A549 (cell line): ENCODE results near the gene SH3PXD2A. TPM values are rescaled to one million over a fixed set of nuclear protein-coding genes. Genes with fewer than 3 reads are reported as not detected.

ENCODE experiments used
- ATAC-seq, 2 experiments: fragments of 200-7000 bp in 1 of 2; fragments of >200 bp in 1 of 2; cut with Nextera tagmentation in 1 of 2; cut with Tn5 transposase in 1 of 2; 3 replicates each; pipeline versions ENCODE4 v1.8.0 to v1.9.1; 2018 to 2020; ENCODE audit warnings: mild to moderate bottlenecking in 1 of 2, moderate library complexity in 1 of 2
- CTCF ChIA-PET: fragments of 300-600 bp; sonication (Branson Sonifier 250); formaldehyde crosslinking; extraction: SDS; loops from one replicate; lab custom pipeline; 2021; ENCODE audit warnings: antibody characterized with exemption, inconsistent platforms; lab: Yijun Ruan, JAX
- POLR2A ChIA-PET: fragments of 350-600 bp; formaldehyde crosslinking; extraction: SDS; loops from one replicate; lab custom pipeline; 2021; ENCODE audit warnings: antibody characterized with exemption, inconsistent platforms; lab: Yijun Ruan, JAX
- DNase-seq, 2 experiments: peaks; one replicate each; pipeline versions ENCODE4 v3.0.0 to v3.0.0-alpha.2; 2011 to 2016; ENCODE audit warnings: low read depth in 1 of 2, low spot score in 1 of 2
- FAIRE-seq: peaks from 2 replicates; lab custom pipeline; 2011; peaks lifted over from hg19 to GRCh38; lab: Jason Lieb, UNC
- H3K27ac ChIP-seq, 2 experiments: fragments of >200 bp; sonication (Bioruptor Twin); formaldehyde crosslinking; 3 replicates each; pipeline ENCODE4 v1.5.1; 2016 to 2017
- H3K4me1 ChIP-seq: fragments of >200 bp; sonication (Bioruptor Twin); formaldehyde crosslinking; 3 replicates; pipeline ENCODE4 v1.6.1; 2016
- H3K4me2 ChIP-seq: fragments of >200 bp; sonication (Bioruptor Twin); formaldehyde crosslinking; 3 replicates; pipeline ENCODE4 v1.6.1; 2016
- H3K4me3 ChIP-seq: fragments of >200 bp; sonication (Bioruptor Twin); formaldehyde crosslinking; 3 replicates; pipeline ENCODE4 v1.5.1; 2016
- H3K9me3 ChIP-seq: fragments of >200 bp; sonication (Bioruptor Twin); formaldehyde crosslinking; 3 replicates; pipeline ENCODE4 v1.6.1; 2016
- BCL3 ChIP-seq: fragments of >200 bp; sonication (Bioruptor Twin); formaldehyde crosslinking; IDR thresholded peaks from 3 replicates; pipeline ENCODE4 v1.6.1; 2016
- CBX2 ChIP-seq: fragments of 200-600 bp; sonication (generic); IDR thresholded peaks from 2 replicates; pipeline ENCODE4 v1.6.1; 2016; ENCODE audit warnings: low read depth, mild to moderate bottlenecking, borderline replicate concordance
- E2F6 ChIP-seq: IDR thresholded peaks from 2 replicates; pipeline ENCODE4 v1.6.1; 2012; ENCODE audit warnings: low read depth, borderline replicate concordance
- HOXA7 ChIP-seq: fragments of 250-450 bp; sonication (Bioruptor Pico); IDR thresholded peaks from 2 replicates; pipeline ENCODE4 v1.5.0; 2020; ENCODE audit warnings: mild to moderate bottlenecking, moderate library complexity
- JUN ChIP-seq, 2 experiments: fragments of >200 bp; sonication (Bioruptor Twin); formaldehyde crosslinking; IDR thresholded peaks; 2 replicates in 1 of 2; 3 replicates in 1 of 2; pipeline ENCODE4 v1.6.1; 2016 to 2017
- KDM5A ChIP-seq: fragments of 200-600 bp; sonication (generic); IDR thresholded peaks from 2 replicates; pipeline ENCODE4 v1.6.1; 2016; ENCODE audit warnings: antibody characterized with exemption, mild to moderate bottlenecking
- MYC ChIP-seq: IDR thresholded peaks from 2 replicates; pipeline ENCODE4 v1.6.1; 2012; ENCODE audit warnings: mild to moderate bottlenecking, inconsistent platforms, low read length, improper control_type of control experiment, borderline replicate concordance
- NFE2L2 ChIP-seq: fragments of 150-350 bp; conservative IDR thresholded peaks from 2 replicates; pipeline ENCODE4 v1.6.1; 2014; ENCODE audit warnings: low read length
- NPAS2 ChIP-seq: fragments of 250-450 bp; sonication (Bioruptor Pico); IDR thresholded peaks from 2 replicates; pipeline ENCODE4 v1.8.0; 2022; ENCODE audit warnings: mild to moderate bottlenecking, moderate library complexity, borderline replicate concordance
- PHF8 ChIP-seq: fragments of 200-600 bp; sonication (generic); IDR thresholded peaks from 2 replicates; pipeline ENCODE4 v1.6.1; 2016; ENCODE audit warnings: low read depth, mild to moderate bottlenecking, antibody characterized with exemption, moderate library complexity, borderline replicate concordance
- POLR2AphosphoS2 ChIP-seq: conservative IDR thresholded peaks from 2 replicates; pipeline ENCODE4 v1.6.1; 2012; ENCODE audit warnings: low read length, improper control_type of control experiment, inconsistent platforms
- RAD21 ChIP-seq, 2 experiments: fragments of >200 bp in 1 of 2; sonication (Bioruptor Twin) in 1 of 2; formaldehyde crosslinking in 1 of 2; IDR thresholded peaks in 1 of 2; conservative IDR thresholded peaks in 1 of 2; 2 replicates in 1 of 2; 3 replicates in 1 of 2; pipeline ENCODE4 v1.6.1; 2012 to 2018; ENCODE audit warnings: inconsistent platforms in 1 of 2
- RCOR1 ChIP-seq: fragments of 150-350 bp; IDR thresholded peaks from 2 replicates; pipeline ENCODE4 v1.6.1; 2014; ENCODE audit warnings: antibody characterized with exemption, low read length, low read depth
- SREBF2 ChIP-seq: fragments of 450-650 bp; IDR thresholded peaks from 2 replicates; pipeline ENCODE4 v1.6.1; 2014; ENCODE audit warnings: mild to moderate bottlenecking, moderate library complexity
- USF2 ChIP-seq: fragments of 450-650 bp; IDR thresholded peaks from 2 replicates; pipeline ENCODE4 v1.6.1; 2014; ENCODE audit warnings: antibody characterized with exemption
- ZC3H11A ChIP-seq: fragments of 450-650 bp; IDR thresholded peaks from 2 replicates; pipeline ENCODE4 v1.6.1; 2014; ENCODE audit warnings: antibody characterized with exemption, mild to moderate bottlenecking
- ZFP36 ChIP-seq: fragments of 450-650 bp; IDR thresholded peaks from 2 replicates; pipeline ENCODE4 v1.6.1; 2014; ENCODE audit warnings: borderline replicate concordance; ENCODE audit not compliant: partially characterized antibody
- WGBS: methylation state at CpG from one replicate; pipeline ENCODE4 v1.1.6; 2017; ENCODE audit errors: missing lambda C conversion rate; 5-methylcytosine and 5-hydroxymethylcytosine counted together
- polyA plus RNA-seq, 4 experiments: library from polyadenylated mRNA; depleted of rRNA in 3 of 4; stranded (reverse); fragments of >200 nt; fragmentation: RNase III in 1 of 4; extraction: RNeasy Plus Mini Kit Qiagen cat#74134 plus additional on column Dnase treatment in 1 of 4; gene quantifications; 2 replicates in 3 of 4; 3 replicates in 1 of 4; pipeline ENCODE4 v1.2.3, GENCODE V29; 2011 to 2017
- TF ChIP-seq, protein P1 (sequence below): IDR thresholded peaks from 2 replicates; pipeline ENCODE4 v1.6.1; 2012

Gene SH3PXD2A
- polyA plus RNA-seq, 2 of the 4 experiments (the other 2 are of a cell fraction): 2.4 to 3.9 TPM

GRCh38 chr10:103618575-103619423 lies 236.6 kb downstream of the SH3PXD2A start (continued):
- TF ChIP-seq MYC: no peak
- TF ChIP-seq, all 56 proteins: peak for 0

GRCh38 chr10:103617602-103618385 lies 237.6 kb downstream of the SH3PXD2A start:
- TF ChIP-seq KDM5A (no peak), E2F6 (no peak), USF2 (no peak), RAD21 (conservative IDR thresholded peaks at IDR 0.05 in 1 of 2, IDR thresholded peaks at IDR 0.05 in 1 of 2) (no peak), ZFP36 (no peak), BCL3 (no peak), HOXA7 (CRISPR knock-in tag) (no peak), CBX2 (no peak), NFE2L2 (no peak), RCOR1 (no peak)
- TF ChIP-seq, protein P1, sequence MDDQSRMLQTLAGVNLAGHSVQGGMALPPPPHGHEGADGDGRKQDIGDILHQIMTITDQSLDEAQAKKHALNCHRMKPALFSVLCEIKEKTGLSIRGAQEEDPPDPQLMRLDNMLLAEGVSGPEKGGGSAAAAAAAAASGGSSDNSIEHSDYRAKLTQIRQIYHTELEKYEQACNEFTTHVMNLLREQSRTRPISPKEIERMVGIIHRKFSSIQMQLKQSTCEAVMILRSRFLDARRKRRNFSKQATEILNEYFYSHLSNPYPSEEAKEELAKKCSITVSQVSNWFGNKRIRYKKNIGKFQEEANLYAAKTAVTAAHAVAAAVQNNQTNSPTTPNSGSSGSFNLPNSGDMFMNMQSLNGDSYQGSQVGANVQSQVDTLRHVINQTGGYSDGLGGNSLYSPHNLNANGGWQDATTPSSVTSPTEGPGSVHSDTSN: no peak
- POLR2A ChIA-PET: no interaction called here
- ATAC-seq: no peak
- Histone ChIP-seq H3K4me3 (no peak overlapping the region), H3K27ac (no peak overlapping the region), H3K4me2 (no peak overlapping the region), H3K4me1 (no peaks in the 10 kb centered on the region), H3K9me3 (no peaks in the 10 kb centered on the region)
- FAIRE-seq: no peak
- no peak for DNase-seq
- 81% methylated on average over 13 of the region's 13 CpGs for WGBS
- CTCF ChIA-PET: interaction anchor here (2.0 to 2.7 kb wide), 2 partner anchors 12 to 68 kb away, joined by 6 to 8 read pairs; no protein-coding TSS in a partner anchor

DNA sequence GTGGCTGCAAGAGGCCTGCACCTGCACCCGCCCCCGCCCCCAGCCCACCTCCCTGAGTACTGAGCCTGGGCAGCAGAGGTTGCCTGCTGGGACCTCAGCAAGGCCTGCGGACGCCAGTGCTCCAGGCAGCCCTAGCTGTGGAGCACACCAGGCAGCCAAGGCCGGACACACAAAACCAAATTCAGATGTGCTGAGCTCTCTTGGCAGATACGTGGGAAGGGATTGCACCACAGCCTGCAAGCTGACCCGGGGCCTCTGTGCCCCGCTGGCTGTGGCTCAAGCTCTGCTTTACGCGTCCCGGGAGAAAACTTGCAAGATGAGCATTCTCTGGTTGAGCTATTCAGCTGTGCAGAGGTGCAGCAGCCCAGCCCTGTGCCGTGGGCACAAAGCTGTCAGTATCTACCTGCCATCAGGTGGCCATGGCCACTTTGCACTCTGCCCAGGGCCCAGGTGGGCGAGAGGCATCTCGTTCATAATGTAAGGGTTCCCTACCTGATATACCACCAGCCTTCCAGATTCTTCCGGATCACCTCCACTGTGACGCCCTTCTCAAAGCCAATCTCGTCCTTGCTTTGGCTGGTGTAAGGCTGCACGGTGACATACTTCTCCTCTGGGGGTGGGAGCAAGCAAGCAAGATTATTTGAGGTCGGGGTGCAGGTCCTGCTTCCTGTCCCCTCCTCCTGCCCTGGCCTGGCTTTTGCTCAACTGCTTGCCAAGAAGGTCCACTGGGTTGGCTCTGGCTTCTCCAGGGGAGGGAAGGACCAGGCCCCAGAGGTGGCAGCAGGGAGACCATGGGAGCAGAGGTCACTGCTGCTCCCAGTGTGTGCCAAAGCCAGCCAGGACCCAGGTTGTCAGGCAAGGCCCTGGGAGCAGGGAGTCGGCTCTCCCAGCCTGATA lies 238.4 kb downstream of the SH3PXD2A start:
- no peak; a peak in 1 of 6 replicates for ATAC-seq
- ChIA-PET CTCF (interaction anchor here (0.9 to 2.7 kb wide), 2 partner anchors 18 to 69 kb away, joined by 3 to 8 read pairs; no protein-coding TSS in a partner anchor), POLR2A (no interaction called here)
- no peak overlapping the region for H3K4me3 ChIP-seq
- H3K9me3 ChIP-seq: no peaks in the 10 kb centered on the region
- FAIRE-seq: no peak
- H3K4me1 ChIP-seq: no peaks in the 10 kb centered on the region
- no peak overlapping the region for H3K4me2 ChIP-seq
- TF ChIP-seq JUN (IDR thresholded peaks at IDR 0.05): no peak
- TF ChIP-seq ZC3H11A: no peak
- TF ChIP-seq POLR2AphosphoS2: no peak
- no peak for TF ChIP-seq SREBF2
- no peak for TF ChIP-seq CBX2
- no peak for TF ChIP-seq ZFP36
- no peak for TF ChIP-seq PHF8
- no peak for TF ChIP-seq NPAS2 (CRISPR knock-in tag)
- TF ChIP-seq, all 56 proteins: peak for 0
- H3K27ac ChIP-seq: no peak overlapping the region
- WGBS: 84% methylated on average over 15 of the region's 20 CpGs
- no peak for DNase-seq
